Neuron (in vitro differentiated cells): Measurements from ENCODE around the gene OMD.

Experiments used
- H2AFZ ChIP-seq: one replicate; pipeline ENCODE4 v1.6.1; 2013; ENCODE audit warnings: low read depth, mild to moderate bottlenecking, inconsistent platforms, low read length, moderate library complexity
- H3K27me3 ChIP-seq: one replicate; pipeline ENCODE4 v1.6.1; 2013; ENCODE audit warnings: low read length; ENCODE audit not compliant: insufficient read depth
- H3K36me3 ChIP-seq: one replicate; pipeline ENCODE4 v1.6.1; 2013; ENCODE audit warnings: low read length; ENCODE audit not compliant: insufficient read depth
- H3K4me1 ChIP-seq: one replicate; pipeline ENCODE4 v1.6.1; 2013; ENCODE audit warnings: low read length; ENCODE audit not compliant: insufficient read depth
- H3K4me3 ChIP-seq: 2 replicates; pipeline ENCODE4 v1.5.1; 2013; ENCODE audit warnings: mild to moderate bottlenecking, low read length, moderate library complexity
- H3K9me3 ChIP-seq: one replicate; pipeline ENCODE4 v1.6.1; 2013; ENCODE audit warnings: low read length

Gene OMD, protein sequence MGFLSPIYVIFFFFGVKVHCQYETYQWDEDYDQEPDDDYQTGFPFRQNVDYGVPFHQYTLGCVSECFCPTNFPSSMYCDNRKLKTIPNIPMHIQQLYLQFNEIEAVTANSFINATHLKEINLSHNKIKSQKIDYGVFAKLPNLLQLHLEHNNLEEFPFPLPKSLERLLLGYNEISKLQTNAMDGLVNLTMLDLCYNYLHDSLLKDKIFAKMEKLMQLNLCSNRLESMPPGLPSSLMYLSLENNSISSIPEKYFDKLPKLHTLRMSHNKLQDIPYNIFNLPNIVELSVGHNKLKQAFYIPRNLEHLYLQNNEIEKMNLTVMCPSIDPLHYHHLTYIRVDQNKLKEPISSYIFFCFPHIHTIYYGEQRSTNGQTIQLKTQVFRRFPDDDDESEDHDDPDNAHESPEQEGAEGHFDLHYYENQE

DNA sequence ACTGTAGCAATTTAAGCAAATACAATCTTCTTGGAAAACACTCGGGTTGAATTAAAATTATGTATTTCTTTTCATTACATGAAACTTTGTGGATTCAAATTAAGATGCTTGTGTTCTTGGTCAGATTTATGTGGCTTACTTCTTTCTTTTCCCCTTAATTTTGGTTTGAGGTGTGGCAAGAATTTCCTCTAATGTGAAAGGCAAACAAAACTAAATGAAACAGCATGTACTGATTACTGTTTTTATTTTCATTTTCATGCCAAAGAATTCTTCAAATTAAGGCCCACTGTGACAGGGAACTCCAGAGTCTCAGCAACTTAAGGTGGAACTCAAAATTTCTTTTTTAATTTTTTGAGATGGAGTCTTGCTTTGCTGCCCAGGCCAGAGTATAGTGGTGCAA lies at the start of gene OMD:
TSS of gene OMD (minus strand) at position 132 of the 400 bp plus-strand sequence. CDS start 6,913 bp downstream, outside the sequence.
- no peaks in the 10 kb centered on the region for H3K36me3 ChIP-seq
- no peak within 1 kb of the TSS for H3K4me3 ChIP-seq
- H3K4me1 ChIP-seq = peaks cover 6% of the 10 kb centered on the region
- H2AFZ ChIP-seq = no peak within 1 kb of the TSS
- H3K9me3 ChIP-seq = no peaks in the 10 kb centered on the region
- no peaks in the 10 kb centered on the region for H3K27me3 ChIP-seq

DNA sequence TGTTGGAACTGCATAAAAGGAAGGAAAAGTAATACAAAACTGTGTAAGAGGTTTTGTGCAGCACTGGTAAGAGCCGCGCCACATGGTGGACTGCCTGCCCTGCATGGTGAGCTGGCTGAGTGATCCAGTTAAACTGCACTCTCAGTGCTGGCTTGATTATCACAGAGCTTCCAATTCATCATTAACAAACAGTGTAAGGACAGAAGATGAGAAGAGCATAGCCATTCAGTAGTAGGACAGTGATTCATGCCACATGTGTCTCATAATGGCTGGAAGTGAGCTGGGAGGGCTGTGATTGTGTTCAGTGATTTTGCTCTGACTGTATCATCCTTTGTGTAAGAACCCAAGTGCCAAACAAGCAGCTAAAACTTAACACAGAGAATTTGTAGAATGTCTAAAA lies 43.9 kb upstream of the OMD start:
- Histone ChIP-seq H3K27me3 (no peaks in the 10 kb centered on the region), H3K4me3 (no peak overlapping the region), H3K36me3 (no peaks in the 10 kb centered on the region), H3K4me1 (peaks cover 3% of the 10 kb centered on the region), H2AFZ (no peak overlapping the region), H3K9me3 (no peaks in the 10 kb centered on the region)

DNA sequence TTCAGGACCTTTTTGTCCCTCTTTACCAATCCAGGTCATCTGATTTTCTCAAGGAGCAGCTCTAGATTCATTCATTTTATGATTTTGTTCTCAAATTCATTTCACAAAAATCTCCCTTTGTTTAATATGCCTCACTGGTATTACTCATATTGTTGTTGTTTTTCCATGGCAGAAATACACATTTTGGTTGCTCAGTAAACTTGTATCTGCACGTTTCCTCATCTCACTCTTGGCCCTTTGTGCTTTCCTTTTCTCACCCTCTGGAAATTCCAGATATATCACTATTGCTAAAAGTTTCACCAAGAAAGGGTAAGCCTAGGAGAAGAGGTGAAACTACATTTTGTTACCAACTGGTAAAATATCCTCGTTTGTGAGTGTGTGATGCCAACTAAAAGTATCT lies 43.2 kb upstream of the OMD start:
- peaks cover 3% of the 10 kb centered on the region for H3K4me1 ChIP-seq
- H2AFZ ChIP-seq = no peak overlapping the region
- H3K4me3 ChIP-seq = no peak overlapping the region
- no peaks in the 10 kb centered on the region for H3K36me3 ChIP-seq
- no peaks in the 10 kb centered on the region for H3K27me3 ChIP-seq
- no peaks in the 10 kb centered on the region for H3K9me3 ChIP-seq

DNA sequence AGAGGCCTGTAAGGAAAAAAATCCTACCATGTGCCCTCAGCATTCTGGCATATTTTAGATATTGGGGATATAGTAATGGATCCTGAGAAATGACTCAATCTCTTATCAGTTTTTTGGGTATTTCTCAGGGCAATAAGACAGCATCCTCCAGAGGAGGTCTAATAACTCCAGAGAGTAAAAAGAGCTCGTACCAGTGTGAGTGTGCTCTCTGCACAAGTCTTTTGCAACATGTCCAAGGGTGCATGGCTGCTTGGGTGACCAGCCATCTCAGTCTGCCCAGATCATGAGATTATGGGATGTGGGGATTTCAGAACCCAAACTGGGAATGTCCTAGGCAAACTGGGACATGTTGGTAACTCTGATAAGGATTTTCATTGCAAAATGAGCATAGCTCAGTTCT lies 42.8 kb upstream of the OMD start:
- H3K36me3 ChIP-seq = no peaks in the 10 kb centered on the region
- no peak overlapping the region for H2AFZ ChIP-seq
- H3K4me3 ChIP-seq = no peak overlapping the region
- peaks cover 3% of the 10 kb centered on the region for H3K4me1 ChIP-seq
- no peaks in the 10 kb centered on the region for H3K27me3 ChIP-seq
- no peaks in the 10 kb centered on the region for H3K9me3 ChIP-seq

- Histone ChIP-seq H3K4me3 (no peak overlapping the region), H3K27me3 (no peaks in the 10 kb centered on the region), H3K4me1 (peaks cover 3% of the 10 kb centered on the region), H3K9me3 (no peaks in the 10 kb centered on the region), H2AFZ (no peak overlapping the region), H3K36me3 (no peaks in the 10 kb centered on the region)
Observed at GRCh38 chr9:92463984-92464383, 39.7 kb upstream of the OMD start.

DNA sequence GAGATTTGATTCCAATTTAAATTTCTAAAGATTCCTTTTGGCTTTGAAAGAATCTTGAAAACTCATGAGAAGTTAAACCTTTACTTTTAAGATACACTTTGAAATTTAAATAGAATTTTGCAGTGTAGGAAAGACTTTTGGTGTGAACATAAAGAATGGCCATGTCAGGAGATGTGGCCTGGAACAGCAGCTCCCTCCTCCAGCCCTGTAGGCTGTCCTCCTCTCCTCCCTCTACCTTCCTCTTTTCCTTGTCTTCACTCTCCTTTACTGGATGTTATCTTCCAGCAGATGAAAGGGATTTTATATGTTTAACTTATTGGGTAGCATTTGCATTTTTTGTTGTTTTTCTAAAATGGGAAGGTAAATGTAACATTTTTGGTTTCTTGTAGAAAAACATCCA lies 39.1 kb upstream of the OMD start:
- H3K27me3 ChIP-seq = no peaks in the 10 kb centered on the region
- H3K4me3 ChIP-seq = no peak overlapping the region

DNA sequence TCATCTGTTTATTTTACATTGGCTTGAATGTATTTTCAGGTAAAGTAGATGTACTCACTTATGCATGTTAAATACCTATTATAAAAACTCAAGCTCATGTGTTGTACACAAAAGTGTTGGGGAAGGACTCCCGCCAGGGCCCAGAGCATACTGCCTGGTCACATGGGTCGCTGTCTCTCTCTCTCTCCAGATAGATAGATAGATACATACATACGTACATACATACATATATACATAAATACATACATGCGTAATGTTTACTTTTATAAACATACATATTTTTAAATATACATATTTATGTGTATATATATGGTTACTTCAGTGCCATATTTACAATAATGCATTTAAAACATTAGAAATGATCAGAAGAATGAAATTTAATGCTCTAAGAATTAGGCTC lies 33.3 kb upstream of the OMD start:
- Histone ChIP-seq H3K4me3 (no peak overlapping the region), H3K27me3 (no peaks in the 10 kb centered on the region), H2AFZ (no peak overlapping the region), H3K36me3 (no peaks in the 10 kb centered on the region), H3K9me3 (no peaks in the 10 kb centered on the region), H3K4me1 (no peaks in the 10 kb centered on the region)

More for the DNA sequence above, 39.1 kb upstream of the OMD start:
- H2AFZ ChIP-seq = no peak overlapping the region
- H3K4me1 ChIP-seq = peaks cover 3% of the 10 kb centered on the region
- H3K36me3 ChIP-seq = no peaks in the 10 kb centered on the region
- H3K9me3 ChIP-seq = no peaks in the 10 kb centered on the region

DNA sequence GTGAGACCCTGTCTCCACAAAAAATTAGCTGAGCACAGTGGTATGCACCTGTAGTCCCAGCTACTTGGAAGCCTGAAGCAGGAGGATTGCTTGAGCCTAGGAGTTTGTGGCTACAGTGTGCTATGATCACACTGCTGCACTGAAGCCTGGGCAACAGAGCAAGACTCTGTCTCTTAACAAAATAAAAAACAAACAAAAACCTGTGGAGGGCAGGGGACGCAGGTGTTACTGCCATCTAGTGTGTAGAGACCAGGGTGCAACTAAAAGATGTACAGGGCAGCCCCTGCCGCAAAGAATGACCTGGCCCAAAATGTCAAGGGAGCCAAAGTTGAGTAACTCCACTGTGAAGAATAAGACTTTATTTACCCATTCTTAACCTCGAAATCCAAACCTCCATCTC lies 30.9 kb upstream of the OMD start:
- no peaks in the 10 kb centered on the region for H3K4me1 ChIP-seq
- H2AFZ ChIP-seq = no peak overlapping the region
- no peaks in the 10 kb centered on the region for H3K36me3 ChIP-seq
- H3K4me3 ChIP-seq = no peak overlapping the region
- H3K27me3 ChIP-seq = no peaks in the 10 kb centered on the region
- no peaks in the 10 kb centered on the region for H3K9me3 ChIP-seq

- Histone ChIP-seq H3K4me1 (no peaks in the 10 kb centered on the region), H3K9me3 (no peaks in the 10 kb centered on the region), H3K36me3 (no peaks in the 10 kb centered on the region), H2AFZ (no peak overlapping the region), H3K27me3 (no peaks in the 10 kb centered on the region), H3K4me3 (no peak overlapping the region)
Observed at GRCh38 chr9:92446536-92446935, 22.3 kb upstream of the OMD start.

DNA sequence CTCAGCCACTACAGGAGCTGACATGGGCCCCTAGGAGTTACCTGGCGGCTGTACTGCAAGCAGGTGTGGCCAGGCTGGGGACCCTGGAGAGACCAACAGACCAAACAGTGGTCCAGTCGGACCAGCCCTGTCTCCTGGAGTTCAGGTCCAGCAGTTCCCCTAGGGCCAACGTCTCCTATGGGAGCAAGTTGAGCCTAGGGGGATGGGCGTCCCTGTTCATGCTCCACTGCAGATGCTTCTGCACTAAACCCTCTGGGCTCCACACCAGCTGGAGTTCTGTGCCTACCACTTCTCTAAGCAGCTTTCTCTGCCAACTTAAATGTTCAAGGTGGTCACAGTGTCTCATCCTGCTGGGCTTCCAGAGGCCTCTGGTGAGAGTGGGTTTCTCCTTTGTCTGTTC lies 20.6 kb upstream of the OMD start:
- no peak overlapping the region for H3K4me3 ChIP-seq
- no peaks in the 10 kb centered on the region for H3K27me3 ChIP-seq
- no peak overlapping the region for H2AFZ ChIP-seq
- no peaks in the 10 kb centered on the region for H3K9me3 ChIP-seq
- no peaks in the 10 kb centered on the region for H3K4me1 ChIP-seq
- no peaks in the 10 kb centered on the region for H3K36me3 ChIP-seq

- no peak overlapping the region for H3K4me3 ChIP-seq
- H3K9me3 ChIP-seq = no peaks in the 10 kb centered on the region
- H2AFZ ChIP-seq = no peak overlapping the region
- no peaks in the 10 kb centered on the region for H3K27me3 ChIP-seq
- no peaks in the 10 kb centered on the region for H3K36me3 ChIP-seq
- no peaks in the 10 kb centered on the region for H3K4me1 ChIP-seq
Observed at GRCh38 chr9:92440751-92441046, 16.4 kb upstream of the OMD start.

GRCh38 chr9:92439921-92440750 lies 15.9 kb upstream of the OMD start:
- no peak overlapping the region for H3K4me3 ChIP-seq

GRCh38 chr9:92438900-92439526 lies 14.7 kb upstream of the OMD start:
- no peaks in the 10 kb centered on the region for H3K27me3 ChIP-seq
- H3K4me1 ChIP-seq = no peaks in the 10 kb centered on the region
- H3K36me3 ChIP-seq = no peaks in the 10 kb centered on the region
- no peak overlapping the region for H2AFZ ChIP-seq
- H3K4me3 ChIP-seq = no peak overlapping the region
- no peaks in the 10 kb centered on the region for H3K9me3 ChIP-seq

More at GRCh38 chr9:92439921-92440750, 15.9 kb upstream of the OMD start:
- H2AFZ ChIP-seq = no peak overlapping the region
- no peaks in the 10 kb centered on the region for H3K36me3 ChIP-seq
- no peaks in the 10 kb centered on the region for H3K4me1 ChIP-seq
- no peaks in the 10 kb centered on the region for H3K9me3 ChIP-seq
- H3K27me3 ChIP-seq = no peaks in the 10 kb centered on the region
